SK-MEL-5 (cell line): ENCODE measurements around the gene CDKAL1. TPM values are rescaled to one million over a fixed set of nuclear protein-coding genes. Genes with fewer than 3 reads are reported as not detected.

Experiments used
- small RNA-seq, 2 experiments: library from RNA; depleted of rRNA; stranded (forward); fragments of <200 nt; gene quantifications; one replicate each; pipeline ENCODE3, GENCODE V24; 2014
- total RNA-seq: library from RNA; depleted of rRNA; stranded (reverse); fragments of >200 nt; shearing (Covaris generic); gene quantifications from 2 replicates; pipeline ENCODE4 v1.2.3, GENCODE V29; 2014; rRNA removed

The CDKAL1 gene
- total RNA-seq, 1 experiment from 2014 or later, result 32.7 TPM

Small RNA genes lying within 50 kb of the gene (small RNA-seq; reads per million reads assigned to genes)
- gene RF00019 (0 reads per million in 2 experiments), gene RNU6-150P (0 reads per million in 2 experiments)

Other genes with a start within 250 kb of the CDKAL1 start
- 18.3 and 20.4 TPM in 2 replicates for gene E2F3, start 132.6 kb upstream of the CDKAL1 start, total RNA-seq